HCT116 (cell line): ENCODE measurements around the gene FADS1. TPM values are rescaled to one million over a fixed set of nuclear protein-coding genes. Genes with fewer than 3 reads are reported as not detected.
A peak's percentile ranks its signal among the peaks of the same experiment; 100 is the strongest.

Experiments
- ATAC-seq: fragments of 200-7000 bp; cut with Tn5 transposase; 2 replicates; pipeline ENCODE4 v1.9.1; 2020; ENCODE audit warnings: mild to moderate bottlenecking, moderate library complexity
- BruUV-seq: library from RNA; stranded (reverse); fragments of 400-500 nt; replicated peaks from 2 replicates; lab custom pipeline; 2021; lab: Mats Ljungman, UMichigan
- CTCF ChIA-PET: fragments of 300-600 bp; sonication (Branson Sonifier 250); formaldehyde crosslinking; loops from one replicate; lab custom pipeline; 2021; ENCODE audit warnings: antibody characterized with exemption; lab: Charles Lee
- POLR2A ChIA-PET: fragments of 300-600, 350-600 bp; sonication (Branson Sonifier 250); formaldehyde crosslinking; loops from one replicate; lab custom pipeline; 2021; ENCODE audit warnings: antibody characterized with exemption; lab: Charles Lee
- RAD21 ChIA-PET, 2 experiments: fragments of 300-600 bp; sonication (Branson Sonifier 250); formaldehyde crosslinking; loops; one replicate each; lab custom pipeline; 2023; ENCODE audit warnings: low total read pairs in 2 of 2; ENCODE audit not compliant: uncharacterized antibody in 2 of 2, unreplicated experiment in 2 of 2, low non-redundant PET in 1 of 2; lab: Charles Lee
- DNase-seq: peaks from one replicate; pipeline ENCODE4 v3.0.0-alpha.2; 2010; ENCODE audit warnings: low read depth, low spot score
- H2AFZ ChIP-seq: fragments of 200-600 bp; shearing (Covaris generic), sonication (generic); 2 replicates; pipeline ENCODE4 v1.6.1; 2017; ENCODE audit warnings: low read depth, mixed run types, mixed read lengths, antibody characterized with exemption, low read length; ENCODE audit not compliant: poor library complexity, severe bottlenecking
- H3K27ac ChIP-seq: 2 replicates; pipeline ENCODE4 v1.5.1; 2012; ENCODE audit warnings: low read depth, low read length
- H3K27me3 ChIP-seq: fragments of 200-600 bp; sonication (generic); 2 replicates; pipeline ENCODE4 v1.6.1; 2016; ENCODE audit warnings: mixed run types, low read length, mixed read lengths; ENCODE audit not compliant: insufficient read depth
- H3K36me3 ChIP-seq, 2 experiments: fragments of 200-500 bp in 1 of 2; fragments of 200-600 bp in 1 of 2; sonication (Bioruptor generic) in 1 of 2; sonication (generic) in 1 of 2; 2 replicates each; pipeline versions ENCODE4 v1.5.1 to v1.6.1; 2014 to 2016; ENCODE audit warnings: low read length in 2 of 2, inconsistent platforms in 1 of 2, mixed read lengths in 1 of 2, mixed run types in 1 of 2; ENCODE audit not compliant: insufficient read depth in 2 of 2, control insufficient read depth in 1 of 2
- H3K4me1 ChIP-seq, 2 experiments: fragments of 200-600 bp in 1 of 2; sonication (generic) in 1 of 2; 2 replicates each; pipeline versions ENCODE4 v1.5.1 to v1.6.1; 2012 to 2017; ENCODE audit warnings: low read length in 2 of 2, inconsistent platforms in 1 of 2, mild to moderate bottlenecking in 1 of 2, mixed read lengths in 1 of 2, mixed run types in 1 of 2, moderate library complexity in 1 of 2; ENCODE audit not compliant: insufficient read depth in 2 of 2, control insufficient read depth in 1 of 2
- H3K4me2 ChIP-seq: fragments of 200-600 bp; sonication (generic); 2 replicates; pipeline ENCODE4 v1.6.1; 2017; ENCODE audit warnings: mixed run types, low read length, mixed read lengths
- H3K4me3 ChIP-seq, 2 experiments: fragments of 200-600 bp in 1 of 2; sonication (generic) in 1 of 2; replicated peaks in 1 of 2; 2 replicates each; pipeline ENCODE4 v1.5.1; 2011 to 2016; ENCODE audit warnings: low read length in 2 of 2, control low read depth in 1 of 2, low read depth in 1 of 2, mild to moderate bottlenecking in 1 of 2, mixed read lengths in 1 of 2, mixed run types in 1 of 2
- H3K79me2 ChIP-seq: fragments of 200-600 bp; sonication (generic); 2 replicates; pipeline ENCODE4 v1.6.1; 2017; ENCODE audit warnings: mild to moderate bottlenecking, mixed run types, low read length, moderate library complexity, mixed read lengths; ENCODE audit not compliant: insufficient read depth
- H3K9ac ChIP-seq: fragments of 200-600 bp; sonication (generic); 2 replicates; pipeline ENCODE4 v1.6.1; 2016; ENCODE audit warnings: low read length, mixed read lengths
- H3K9me2 ChIP-seq: fragments of 200-600 bp; sonication (generic), shearing (Covaris generic); 2 replicates; pipeline ENCODE4 v1.6.1; 2017; ENCODE audit warnings: mixed run types, mild to moderate bottlenecking, moderate library complexity; ENCODE audit not compliant: insufficient read depth
- H3K9me3 ChIP-seq, 2 experiments: fragments of 200-500 bp in 1 of 2; fragments of 200-600 bp in 1 of 2; sonication (Bioruptor generic) in 1 of 2; sonication (generic) in 1 of 2; 2 replicates each; pipeline ENCODE4 v1.6.1; 2014 to 2017; ENCODE audit warnings: low read length in 2 of 2, mixed read lengths in 2 of 2, inconsistent platforms in 1 of 2, low read depth in 1 of 2, mild to moderate bottlenecking in 1 of 2, mixed run types in 1 of 2, moderate library complexity in 1 of 2; ENCODE audit not compliant: control insufficient read depth in 1 of 2, insufficient read depth in 1 of 2
- H4K20me1 ChIP-seq: fragments of 200-600 bp; sonication (generic), shearing (Covaris generic); 2 replicates; pipeline ENCODE4 v1.6.1; 2017; ENCODE audit warnings: mixed run types, mild to moderate bottlenecking, moderate library complexity; ENCODE audit not compliant: insufficient read depth
- CTCF ChIP-seq, 3 experiments: fragments of 200-600 bp in 1 of 3; sonication (generic) in 1 of 3; IDR thresholded peaks in 2 of 3; conservative IDR thresholded peaks in 1 of 3; 2 replicates each; pipeline ENCODE4 v1.5.1; 2012 to 2017; ENCODE audit warnings: low read depth in 2 of 3, low read length in 2 of 3, antibody characterized with exemption in 1 of 3, borderline replicate concordance in 1 of 3, control low read depth in 1 of 3, mild to moderate bottlenecking in 1 of 3, mixed read lengths in 1 of 3, mixed run types in 1 of 3, moderate library complexity in 1 of 3; ENCODE audit not compliant: insufficient read depth in 1 of 3
- EGR1 ChIP-seq: IDR thresholded peaks from 2 replicates; pipeline ENCODE4 v1.6.1; 2012; ENCODE audit warnings: low read depth
- EZH2 ChIP-seq: fragments of 200-600 bp; sonication (generic); IDR thresholded peaks from 2 replicates; pipeline ENCODE4 v1.6.1; 2017; ENCODE audit warnings: antibody characterized with exemption, mixed run types
- FOSL1 ChIP-seq: IDR thresholded peaks from 2 replicates; pipeline ENCODE4 v1.6.1; 2012; ENCODE audit warnings: low read depth
- JUND ChIP-seq: IDR thresholded peaks from 2 replicates; pipeline ENCODE4 v1.6.1; 2012
- POLR2A ChIP-seq: IDR thresholded peaks from 2 replicates; pipeline ENCODE4 v1.7.0; 2011; ENCODE audit warnings: borderline replicate concordance; ENCODE audit not compliant: insufficient read depth, insufficient read length; ENCODE audit errors: extremely low read depth
- REST ChIP-seq: IDR thresholded peaks from 2 replicates; pipeline ENCODE4 v1.6.1; 2012; ENCODE audit warnings: low read depth
- SIN3A ChIP-seq: IDR thresholded peaks from 2 replicates; pipeline ENCODE4 v1.6.1; 2012; ENCODE audit warnings: low read depth
- SP1 ChIP-seq: IDR thresholded peaks from 2 replicates; pipeline ENCODE4 v1.6.1; 2012; ENCODE audit warnings: low read depth
- TCF7L2 ChIP-seq: IDR thresholded peaks from 2 replicates; pipeline ENCODE4 v1.7.0; 2011; ENCODE audit warnings: borderline replicate concordance, inconsistent platforms; ENCODE audit not compliant: insufficient read depth, insufficient read length; ENCODE audit errors: extremely low read depth
- ZFX ChIP-seq: fragments of 450-650 bp; IDR thresholded peaks from 2 replicates; pipeline ENCODE4 v1.6.1; 2017
- intact Hi-C: fragments of 100-400 bp; cut with micrococcal nuclease; formaldehyde crosslinking; loops from 2 replicates; pipeline ENCODE4 v1.10.0; 2022
- total RNA-seq: library from RNA; stranded (reverse); gene quantifications from one replicate; pipeline ENCODE4 v1.2.1, GENCODE V29; 2021; ENCODE audit not compliant: unreplicated experiment

Gene FADS1
- total RNA-seq, 1 experiment from 2014 or later: 56.6 TPM

- RAD21 ChIA-PET: no interaction called here
- Histone ChIP-seq H3K27ac (peak overlapping the region; percentile 94), H3K79me2 (peaks cover 79% of the 10 kb centered on the region), H3K4me1 (peaks cover 4 to 16% of the 10 kb centered on the region in 2 experiments; a peak in 2 of 4 replicates), H3K4me3 (peak overlapping the region; percentile 96 to 100), H3K36me3 (peaks cover 21 to 52% of the 10 kb centered on the region in 2 experiments), H3K9ac (peak overlapping the region; percentile 99), H3K9me3 (no peaks in the 10 kb centered on the region), H3K4me2 (peak overlapping the region; percentile 90), H2AFZ (no peak overlapping the region), H3K9me2 (no peaks in the 10 kb centered on the region), H3K27me3 (no peaks in the 10 kb centered on the region), H4K20me1 (peaks cover 10% of the 10 kb centered on the region; the same call in 1 of the 2 replicates)
- DNase-seq (no peak), ATAC-seq (peak; percentile 46)
- CTCF ChIA-PET: interaction anchor here (0.8 to 2.4 kb wide), 4 partner anchors 46 to 315 kb away, joined by 3 to 9 read pairs (median 3); partner anchors contain the start of gene BEST1
- TSS peak; percentile 73 for BruUV-seq
- no peak for TF ChIP-seq TCF7L2
- TF ChIP-seq SP1: no peak
- TF ChIP-seq ZFX: peak; percentile 55; the same call in 1 of the 2 replicates
- TF ChIP-seq JUND: no peak
- POLR2A ChIA-PET: interaction anchor here (1.0 to 2.8 kb wide), 3 partner anchors 12 to 155 kb away, joined by 4 to 14 read pairs (median 6); no protein-coding TSS in a partner anchor
- intact Hi-C loops: no loop called here
Measured at GRCh38 chr11:61793083-61793828, 23.5 kb downstream of the FADS1 start.

GRCh38 chr11:61792310-61793082 lies 24.3 kb downstream of the FADS1 start, which contains the start of the genes FEN1 and TMEM258:
Gene FEN1 (plus strand): TSS chr11:61792911. CDS start chr11:61795362, 2,451 bp downstream.
Gene TMEM258 (minus strand): TSS chr11:61792599. CDS start chr11:61792558, 41 bp downstream.
- no TSS peak for BruUV-seq
- Histone ChIP-seq H3K9me2 (no peaks in the 10 kb centered on the region), H3K27me3 (no peaks in the 10 kb centered on the region), H3K4me1 (peaks cover 4 to 16% of the 10 kb centered on the region in 2 experiments; a peak in 2 of 4 replicates), H3K79me2 (peaks cover 71% of the 10 kb centered on the region), H3K9ac (peak within 1 kb of the TSS; percentile 99), H3K36me3 (peaks cover 21 to 49% of the 10 kb centered on the region in 2 experiments; a peak in 3 of 4 replicates), H3K4me2 (peak within 1 kb of the TSS; percentile 90), H2AFZ (no peak within 1 kb of the TSS), H3K27ac (peak within 1 kb of the TSS; percentile 94), H4K20me1 (peaks cover 7% of the 10 kb centered on the region; the same call in 1 of the 2 replicates), H3K4me3 (peak within 1 kb of the TSS; percentile 96 to 100), H3K9me3 (no peaks in the 10 kb centered on the region)
- POLR2A ChIA-PET: interaction anchor here (0.9 to 2.8 kb wide), 6 partner anchors 10 to 155 kb away, joined by 3 to 14 read pairs (median 4); no protein-coding TSS in a partner anchor
- CTCF ChIA-PET: interaction anchor here (0.8 to 2.4 kb wide), 4 partner anchors 45 to 316 kb away, joined by 3 to 9 read pairs (median 3); partner anchors contain the start of gene BEST1
- RAD21 ChIA-PET: interaction anchor here in 1 of 2 experiments (1.5 kb wide), 1 partner anchor 316 kb away, joined by 3 read pairs; no protein-coding TSS in a partner anchor
- intact Hi-C loops: no loop called here
- DNase-seq (peak; percentile 88), ATAC-seq (peak; percentile 84)
- no peak for TF ChIP-seq EZH2
- TF ChIP-seq SP1: no peak
- peak; percentile 68; the same call in 1 of the 2 replicates for TF ChIP-seq ZFX
- TF ChIP-seq SIN3A: peak; percentile 95
- no peak for TF ChIP-seq JUND
- no peak for TF ChIP-seq CTCF (IDR thresholded peaks at IDR 0.05 in 2 of 3, conservative IDR thresholded peaks at IDR 0.05 in 1 of 3; ENCODE audit: borderline replicate concordance in 1 of 3, insufficient read depth in 1 of 3, low read depth in 2 of 3, low read length in 2 of 3)
- no peak for TF ChIP-seq REST
- TF ChIP-seq EGR1: no peak
- TF ChIP-seq FOSL1: no peak
- TF ChIP-seq POLR2A: peak; percentile 73
